T1000 (cell line): Measurements from ENCODE around the gene MRNIP.
"Not testable (repeated sequence)": the region's sequence is repeated elsewhere in the genome, so short reads cannot be mapped to it uniquely, and the experiment has no call there.

ENCODE experiments used
- DNase-seq: peaks from one replicate; lab custom pipeline; 2025; ENCODE audit warnings: mixed read lengths; lab: John Stamatoyannopoulos, UW

The MRNIP gene

GRCh38 chr5:179792612-179793467 lies 65.8 kb downstream of the MRNIP start:
- no peak for DNase-seq

- DNase-seq = no peak
Observed at GRCh38 chr5:179791881-179792611, 66.6 kb downstream of the MRNIP start.

- DNase-seq = not testable (repeated sequence)
Observed at GRCh38 chr5:179789278-179789677, 69.3 kb downstream of the MRNIP start.

- DNase-seq = no peak
Observed at GRCh38 chr5:179788193-179788854, 70.3 kb downstream of the MRNIP start.
